BJ (cell line): ENCODE measurements around the gene TTC9B. TPM values are rescaled to one million over a fixed set of nuclear protein-coding genes. Genes with fewer than 3 reads are reported as not detected.

ENCODE experiments used
- CTCF ChIA-PET: fragments of 350-600 bp; formaldehyde crosslinking; extraction: SDS; loops from one replicate; lab custom pipeline; 2021; ENCODE audit warnings: antibody characterized with exemption, inconsistent platforms; lab: Yijun Ruan, JAX
- POLR2A ChIA-PET: fragments of 300-600 bp; sonication (Branson Sonifier 250); formaldehyde crosslinking; extraction: SDS; loops from one replicate; lab custom pipeline; 2021; ENCODE audit warnings: antibody characterized with exemption; lab: Charles Lee
- DNase-seq: peaks from one replicate; pipeline ENCODE4 v3.0.0-alpha.2; 2011; ENCODE audit warnings: low read depth
- H3K27me3 ChIP-seq: 2 replicates; pipeline ENCODE4 v1.6.0; 2011; ENCODE audit warnings: low read length; ENCODE audit not compliant: control insufficient read depth, insufficient read depth
- H3K36me3 ChIP-seq: 2 replicates; pipeline ENCODE4 v1.5.1; 2011; ENCODE audit warnings: low read length; ENCODE audit not compliant: control insufficient read depth, insufficient read depth
- H3K4me3 ChIP-seq: 2 replicates; pipeline ENCODE4 v1.5.1; 2011; ENCODE audit warnings: low read depth, mild to moderate bottlenecking, control low read depth, low read length
- CTCF ChIP-seq: IDR thresholded peaks from 2 replicates; pipeline ENCODE4 v1.5.1; 2011; ENCODE audit warnings: low read depth, mild to moderate bottlenecking, control low read depth, inconsistent platforms, low read length, moderate library complexity; ENCODE audit not compliant: insufficient read depth
- polyA plus RNA-seq: library from polyadenylated mRNA; depleted of rRNA; stranded (reverse); fragments of >200 nt; gene quantifications from 2 replicates; pipeline ENCODE4 v1.2.3, GENCODE V29; 2011

The TTC9B gene
- polyA plus RNA-seq, 1 experiment, result not detected

DNA sequence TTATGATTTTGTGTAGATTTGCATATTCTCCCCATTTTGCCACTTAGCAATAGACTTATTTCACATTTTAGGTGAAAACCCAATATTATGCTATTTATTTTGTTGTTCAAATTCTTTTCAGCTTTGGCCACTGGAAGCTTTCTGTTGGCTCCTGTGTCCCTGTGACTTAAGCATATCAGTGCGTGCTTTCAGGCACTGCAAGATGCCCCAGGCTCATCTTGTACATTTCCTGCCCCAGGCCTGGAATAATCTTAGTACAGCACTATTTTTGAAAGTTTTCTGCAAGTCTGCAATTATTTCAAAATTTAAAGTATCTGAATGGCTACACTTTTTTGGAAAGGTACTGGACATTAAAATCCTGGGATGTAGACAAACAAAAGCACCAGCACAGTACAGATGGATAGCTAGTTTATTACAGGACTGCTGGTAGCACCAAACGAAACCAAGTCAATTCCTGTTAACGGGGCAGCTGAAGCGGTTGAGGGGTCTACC lies 11.8 kb upstream of the TTC9B start:
- H3K27me3 ChIP-seq, result no peaks in the 10 kb centered on the region
- TF ChIP-seq CTCF, result no peak
- ChIA-PET POLR2A (no interaction called here), CTCF (interaction anchor here (1.2 kb wide), 2 partner anchors 9 to 90 kb away, joined by 3 read pairs; no protein-coding TSS in a partner anchor)
- H3K4me3 ChIP-seq, result no peak overlapping the region
- peaks cover 7% of the 10 kb centered on the region for H3K36me3 ChIP-seq
- DNase-seq, result no peak

DNA sequence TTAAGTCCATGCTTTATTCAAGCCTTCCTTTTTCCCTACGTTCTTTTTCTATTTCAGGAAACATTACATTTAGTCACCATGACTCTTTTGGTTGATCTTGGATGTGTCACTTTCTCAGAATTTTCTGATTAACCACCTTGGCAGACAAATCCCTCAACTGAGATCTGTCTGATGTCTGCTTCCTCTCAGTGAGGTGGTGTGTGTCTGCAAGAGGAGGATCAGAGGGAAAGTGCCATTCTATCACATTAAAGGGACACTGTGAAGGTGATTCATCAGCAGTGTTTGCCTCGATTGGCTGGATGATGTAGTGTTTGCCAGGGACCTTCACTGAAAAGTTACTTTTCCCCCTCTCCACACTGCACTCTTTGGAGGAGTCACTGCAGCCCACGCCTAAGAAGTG lies 11.3 kb upstream of the TTC9B start:
- H3K27me3 ChIP-seq, result no peaks in the 10 kb centered on the region
- no peak for TF ChIP-seq CTCF
- CTCF ChIA-PET, result interaction anchor here (1.2 to 2.9 kb wide), 3 partner anchors 8 to 90 kb away, joined by 3 to 10 read pairs (median 3); no protein-coding TSS in a partner anchor
- no peak overlapping the region for H3K4me3 ChIP-seq
- POLR2A ChIA-PET, result no interaction called here
- H3K36me3 ChIP-seq, result peaks cover 4% of the 10 kb centered on the region
- DNase-seq, result no peak

GRCh38 chr19:40228863-40229262 lies 10.7 kb upstream of the TTC9B start:
- no peak overlapping the region for H3K4me3 ChIP-seq
- POLR2A ChIA-PET, result no interaction called here
- CTCF ChIA-PET, result interaction anchor here (1.1 to 2.9 kb wide), 2 partner anchors 36 to 89 kb away, joined by 3 to 10 read pairs; no protein-coding TSS in a partner anchor
- no peak for TF ChIP-seq CTCF
- DNase-seq, result no peak
- no peaks in the 10 kb centered on the region for H3K27me3 ChIP-seq
- peaks cover 4% of the 10 kb centered on the region for H3K36me3 ChIP-seq

- Histone ChIP-seq H3K4me3 (no peak overlapping the region), H3K27me3 (no peaks in the 10 kb centered on the region), H3K36me3 (peaks cover 2% of the 10 kb centered on the region)
- DNase-seq, result no peak
- ChIA-PET POLR2A (interaction anchor here (0.6 kb wide), 1 partner anchor 36 kb away, joined by 3 read pairs; no protein-coding TSS in a partner anchor), CTCF (interaction anchor here (0.9 to 2.9 kb wide), 3 partner anchors 11 to 88 kb away, joined by 3 to 10 read pairs (median 3); no protein-coding TSS in a partner anchor)
- TF ChIP-seq CTCF, result no peak
Measured at GRCh38 chr19:40228346-40228745, 10.2 kb upstream of the TTC9B start.

GRCh38 chr19:40225440-40226305 lies 7.5 kb upstream of the TTC9B start:
- no peak for TF ChIP-seq CTCF
- ChIA-PET CTCF (no interaction called here), POLR2A (no interaction called here)
- no peaks in the 10 kb centered on the region for H3K27me3 ChIP-seq
- DNase-seq, result no peak
- H3K36me3 ChIP-seq, result no peaks in the 10 kb centered on the region
- peak overlapping the region; percentile 32 for H3K4me3 ChIP-seq
